ENCODE measurements around the gene EMC9. TPM values are rescaled to one million over a fixed set of nuclear protein-coding genes. Genes with fewer than 3 reads are reported as not detected.

The EMC9 gene
- total and polyA plus RNA-seq, 10 of the 15 experiments (the other 5 are each of a cell fraction or from before 2014, with no cell fraction given) = 15.3 to 60.5 (median 30.3) TPM

DNA sequence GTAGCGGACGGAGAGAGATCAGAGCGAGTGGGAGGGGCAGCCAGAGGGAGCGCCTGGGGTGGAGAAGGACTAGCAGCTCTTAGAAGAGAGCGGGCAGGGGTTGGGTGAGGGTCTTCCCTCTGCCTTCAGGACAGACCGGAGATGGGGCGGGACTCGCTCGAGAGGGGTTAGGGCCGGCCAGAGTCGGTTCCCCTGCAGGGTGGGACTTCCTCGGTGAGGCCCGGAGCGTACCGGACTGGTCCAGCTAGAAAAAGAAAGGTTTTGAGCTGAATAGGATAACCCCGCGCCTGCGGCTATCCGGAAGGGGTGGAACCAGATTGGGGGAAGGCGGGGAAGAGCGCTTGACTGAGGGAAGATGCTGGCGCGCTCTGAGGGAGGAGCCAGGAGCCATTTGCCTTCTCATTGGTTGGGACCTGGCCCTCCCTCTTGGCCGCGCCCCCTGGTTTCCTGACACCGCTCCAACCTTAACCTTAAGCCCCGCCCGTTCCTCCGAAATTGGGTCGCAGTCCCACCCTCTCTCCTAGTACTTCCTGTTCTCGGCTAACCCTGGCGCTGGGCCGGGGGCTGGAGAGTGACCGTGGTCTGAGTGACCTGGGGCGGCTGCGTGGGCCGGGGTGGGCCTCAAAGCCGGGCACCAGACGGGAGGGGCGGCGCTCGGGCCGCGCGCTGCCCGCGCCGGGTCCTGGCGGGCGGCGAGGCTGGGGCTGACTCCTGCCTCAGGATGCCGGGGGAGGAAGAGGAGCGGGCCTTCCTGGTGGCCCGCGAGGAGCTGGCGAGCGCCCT is 5.8 kb upstream of the EMC9 start, which contains the start of gene RNF31 (continued):
- TF ChIP-seq, protein P1, sequence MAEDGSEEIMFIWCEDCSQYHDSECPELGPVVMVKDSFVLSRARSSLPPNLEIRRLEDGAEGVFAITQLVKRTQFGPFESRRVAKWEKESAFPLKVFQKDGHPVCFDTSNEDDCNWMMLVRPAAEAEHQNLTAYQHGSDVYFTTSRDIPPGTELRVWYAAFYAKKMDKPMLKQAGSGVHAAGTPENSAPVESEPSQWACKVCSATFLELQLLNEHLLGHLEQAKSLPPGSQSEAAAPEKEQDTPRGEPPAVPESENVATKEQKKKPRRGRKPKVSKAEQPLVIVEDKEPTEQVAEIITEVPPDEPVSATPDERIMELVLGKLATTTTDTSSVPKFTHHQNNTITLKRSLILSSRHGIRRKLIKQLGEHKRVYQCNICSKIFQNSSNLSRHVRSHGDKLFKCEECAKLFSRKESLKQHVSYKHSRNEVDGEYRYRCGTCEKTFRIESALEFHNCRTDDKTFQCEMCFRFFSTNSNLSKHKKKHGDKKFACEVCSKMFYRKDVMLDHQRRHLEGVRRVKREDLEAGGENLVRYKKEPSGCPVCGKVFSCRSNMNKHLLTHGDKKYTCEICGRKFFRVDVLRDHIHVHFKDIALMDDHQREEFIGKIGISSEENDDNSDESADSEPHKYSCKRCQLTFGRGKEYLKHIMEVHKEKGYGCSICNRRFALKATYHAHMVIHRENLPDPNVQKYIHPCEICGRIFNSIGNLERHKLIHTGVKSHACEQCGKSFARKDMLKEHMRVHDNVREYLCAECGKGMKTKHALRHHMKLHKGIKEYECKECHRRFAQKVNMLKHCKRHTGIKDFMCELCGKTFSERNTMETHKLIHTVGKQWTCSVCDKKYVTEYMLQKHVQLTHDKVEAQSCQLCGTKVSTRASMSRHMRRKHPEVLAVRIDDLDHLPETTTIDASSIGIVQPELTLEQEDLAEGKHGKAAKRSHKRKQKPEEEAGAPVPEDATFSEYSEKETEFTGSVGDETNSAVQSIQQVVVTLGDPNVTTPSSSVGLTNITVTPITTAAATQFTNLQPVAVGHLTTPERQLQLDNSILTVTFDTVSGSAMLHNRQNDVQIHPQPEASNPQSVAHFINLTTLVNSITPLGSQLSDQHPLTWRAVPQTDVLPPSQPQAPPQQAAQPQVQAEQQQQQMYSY (CRISPR knock-in tag; IDR thresholded peaks at IDR 0.05) = no peak
- no peak; the same call in 1 of the 2 replicates for TF ChIP-seq RFX5 (IDR thresholded peaks at IDR 0.05; ENCODE audit: low read depth, low read length)
- no peak; the same call in 1 of the 2 replicates for TF ChIP-seq RUNX3 (IDR thresholded peaks at IDR 0.05; ENCODE audit: low read length)
- peak; percentile 25; the same call in 1 of the 2 replicates for TF ChIP-seq SIN3A (IDR thresholded peaks at IDR 0.05; ENCODE audit: low read depth, low read length)
- TF ChIP-seq, protein P2, sequence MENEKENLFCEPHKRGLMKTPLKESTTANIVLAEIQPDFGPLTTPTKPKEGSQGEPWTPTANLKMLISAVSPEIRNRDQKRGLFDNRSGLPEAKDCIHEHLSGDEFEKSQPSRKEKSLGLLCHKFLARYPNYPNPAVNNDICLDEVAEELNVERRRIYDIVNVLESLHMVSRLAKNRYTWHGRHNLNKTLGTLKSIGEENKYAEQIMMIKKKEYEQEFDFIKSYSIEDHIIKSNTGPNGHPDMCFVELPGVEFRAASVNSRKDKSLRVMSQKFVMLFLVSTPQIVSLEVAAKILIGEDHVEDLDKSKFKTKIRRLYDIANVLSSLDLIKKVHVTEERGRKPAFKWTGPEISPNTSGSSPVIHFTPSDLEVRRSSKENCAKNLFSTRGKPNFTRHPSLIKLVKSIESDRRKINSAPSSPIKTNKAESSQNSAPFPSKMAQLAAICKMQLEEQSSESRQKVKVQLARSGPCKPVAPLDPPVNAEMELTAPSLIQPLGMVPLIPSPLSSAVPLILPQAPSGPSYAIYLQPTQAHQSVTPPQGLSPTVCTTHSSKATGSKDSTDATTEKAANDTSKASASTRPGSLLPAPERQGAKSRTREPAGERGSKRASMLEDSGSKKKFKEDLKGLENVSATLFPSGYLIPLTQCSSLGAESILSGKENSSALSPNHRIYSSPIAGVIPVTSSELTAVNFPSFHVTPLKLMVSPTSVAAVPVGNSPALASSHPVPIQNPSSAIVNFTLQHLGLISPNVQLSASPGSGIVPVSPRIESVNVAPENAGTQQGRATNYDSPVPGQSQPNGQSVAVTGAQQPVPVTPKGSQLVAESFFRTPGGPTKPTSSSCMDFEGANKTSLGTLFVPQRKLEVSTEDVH (IDR thresholded peaks at IDR 0.05; ENCODE audit: low read depth, partially characterized antibody) = peak; percentile 23
- TF ChIP-seq BACH1 (IDR thresholded peaks at IDR 0.05; ENCODE audit: borderline replicate concordance) = peak; percentile 36; the same call in 1 of the 2 replicates
- TF ChIP-seq, protein P3, sequence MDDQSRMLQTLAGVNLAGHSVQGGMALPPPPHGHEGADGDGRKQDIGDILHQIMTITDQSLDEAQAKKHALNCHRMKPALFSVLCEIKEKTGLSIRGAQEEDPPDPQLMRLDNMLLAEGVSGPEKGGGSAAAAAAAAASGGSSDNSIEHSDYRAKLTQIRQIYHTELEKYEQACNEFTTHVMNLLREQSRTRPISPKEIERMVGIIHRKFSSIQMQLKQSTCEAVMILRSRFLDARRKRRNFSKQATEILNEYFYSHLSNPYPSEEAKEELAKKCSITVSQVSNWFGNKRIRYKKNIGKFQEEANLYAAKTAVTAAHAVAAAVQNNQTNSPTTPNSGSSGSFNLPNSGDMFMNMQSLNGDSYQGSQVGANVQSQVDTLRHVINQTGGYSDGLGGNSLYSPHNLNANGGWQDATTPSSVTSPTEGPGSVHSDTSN (IDR thresholded peaks at IDR 0.05; ENCODE audit: insufficient replicate concordance, low read depth, low read length) = peak; percentile 22
